HepG2 (cell line): ENCODE data around the gene PRDM11.

ENCODE experiments used
- CTCF ChIP-seq: sonication (generic); formaldehyde crosslinking; IDR thresholded peaks from 2 replicates; pipeline ENCODE4 v1.5.0; 2020; ENCODE audit warnings: mild to moderate bottlenecking, missing genetic modification reagents, moderate library complexity
- NCOA2 ChIP-seq: sonication (generic); formaldehyde crosslinking; IDR thresholded peaks from 2 replicates; pipeline ENCODE4 v1.8.0; 2022; ENCODE audit warnings: inconsistent platforms
- ZNF451 ChIP-seq: sonication (generic); formaldehyde crosslinking; IDR thresholded peaks from 2 replicates; pipeline ENCODE4 v1.5.0; 2020; ENCODE audit warnings: mild to moderate bottlenecking, missing genetic modification reagents
- ZNF777 ChIP-seq: sonication (generic); formaldehyde crosslinking; IDR thresholded peaks from 2 replicates; pipeline ENCODE4 v1.4.0; 2020; ENCODE audit warnings: missing genetic modification reagents

GRCh38 chr11:45217991-45218390 is 71.6 kb downstream of the PRDM11 start:
- TF ChIP-seq CTCF (no peak), ZNF451 (CRISPR knock-in tag) (no peak), NCOA2 (CRISPR knock-in tag) (no peak), ZNF777 (CRISPR knock-in tag) (no peak)
